Adrenal gland (tissue), 12 donors: ENCODE measurements around the gene TTLL1. TPM values are rescaled to one million over a fixed set of nuclear protein-coding genes. Genes with fewer than 3 reads are reported as not detected.

Experiments used
- DNase-seq, 7 donors: peaks; one replicate each; pipeline ENCODE4 v3.0.0-alpha.2; 2019 to 2020
- H3K27ac ChIP-seq, 5 donors: fragments of 200-600 bp; sonication (generic) in 4 of 5; 1 replicate in 3 of 5; 2 replicates in 2 of 5; pipeline versions ENCODE4 v1.5.1 to v1.8.0; 2016 to 2020; ENCODE audit warnings: mild to moderate bottlenecking in 1 of 5
- H3K27me3 ChIP-seq: fragments of 200-600 bp; 2 replicates; pipeline ENCODE4 v1.8.0; 2021
- H3K36me3 ChIP-seq, 2 donors: fragments of 200-600 bp; replicated peaks in 1 of 2; 1 replicate in 1 of 2; 2 replicates in 1 of 2; pipeline versions ENCODE4 v1.5.1 to v1.8.0; 2018 to 2022
- H3K4me1 ChIP-seq, 2 donors: fragments of 200-600 bp; replicated peaks in 1 of 2; 1 replicate in 1 of 2; 2 replicates in 1 of 2; pipeline versions ENCODE4 v1.5.1 to v1.8.0; 2018 to 2021
- H3K4me3 ChIP-seq, 4 donors: fragments of 200-600 bp; sonication (generic) in 3 of 4; one replicate each; pipeline ENCODE4 v1.5.1; 2016 to 2018
- H3K9me3 ChIP-seq, 3 donors: fragments of 200-600 bp; sonication (generic) in 1 of 3; replicated peaks in 1 of 3; 1 replicate in 2 of 3; 2 replicates in 1 of 3; pipeline versions ENCODE4 v1.5.1 to v1.8.0; 2016 to 2021
- CTCF ChIP-seq, 6 experiments: fragments of 450-650 bp in 4 of 6; fragments of 200-600 bp in 2 of 6; sonication (generic) in 1 of 6; IDR thresholded peaks; 1 replicate in 5 of 6; 2 replicates in 1 of 6; pipeline versions ENCODE4 v1.5.1 to v1.8.0; 2016 to 2021; ENCODE audit warnings: antibody characterized with exemption in 6 of 6, mild to moderate bottlenecking in 2 of 6, moderate library complexity in 1 of 6
- POLR2A ChIP-seq, 2 donors: fragments of 450-650 bp; IDR thresholded peaks; one replicate each; pipeline ENCODE4 v1.6.1; 2017; ENCODE audit warnings: antibody characterized with exemption in 2 of 2, mild to moderate bottlenecking in 2 of 2, moderate library complexity in 1 of 2
- WGBS, 4 donors: extraction: QIAGEN DNeasy Blood & Tissue Kit in 2 of 4; methylation state at CpG; one replicate each; pipeline versions ENCODE4 v1.1.5 to v1.1.7; 2013 to 2017; 5-methylcytosine and 5-hydroxymethylcytosine counted together
- intact Hi-C, 2 donors: fragments of 100-400 bp; cut with DNase I; formaldehyde crosslinking; loops; one replicate each; pipeline versions ENCODE4 v1.14.1 to v1.15.0; 2022 to 2023
- polyA plus RNA-seq, 3 donors: library from polyadenylated mRNA; stranded (reverse); fragments of 200-250 nt in 2 of 3; fragments of 350-450 nt in 1 of 3; fragmentation: Illumina TruSeq in 1 of 3; extraction: RNeasy Lipid Tissue Mini Kit (QIAGEN cat#74804) in 1 of 3; gene quantifications; one replicate each; pipeline ENCODE4 v1.2.3, GENCODE V29; 2013 to 2014
- total RNA-seq, 9 donors: library from RNA; depleted of rRNA in 4 of 9; stranded (reverse); fragments of >200 nt in 4 of 9; fragments of 120-200 nt in 1 of 9; fragmentation: NEBNext Ultra II Directional in 1 of 9; extraction: Animal tissue kit (Norgen Biotek cat#: 25700) in 1 of 9; gene quantifications; one replicate each; pipeline versions ENCODE4 v1.1.0 to v1.2.4, GENCODE V29; 2013 to 2023
- donor health status: healthy with polysubstance abuse.
- donor health status: Bipolar disorder and iron deficiency.
- donor health status: DM: yes; HTN: yes; CAD: no.
- donor health status: DM: no; HTN: no; CAD: no.
- donor health status: DM: no; HTN: no; CAD: no.
- donor health status: DM: yes; HTN: yes; CAD: no.

Gene TTLL1
- total and polyA plus RNA-seq, 12 donors: 5.0 to 14.1 (median 8.3) TPM

- intact Hi-C loops: no loop called here
- WGBS, 4 donors: 96 to 98% (median 97%) methylated on average over 7 of the region's 7 CpGs
Observed at GRCh38 chr22:43053176-43053575, 36.0 kb downstream of the TTLL1 start.

GRCh38 chr22:43050995-43051394, 38.2 kb downstream of the TTLL1 start:
- no peak overlapping the region for H3K4me3 ChIP-seq
- no peak for TF ChIP-seq POLR2A (IDR thresholded peaks at IDR 0.05)
- no peak for TF ChIP-seq CTCF (IDR thresholded peaks at IDR 0.05)
- no peaks in the 10 kb centered on the region for H3K27me3 ChIP-seq
- no peak overlapping the region for H3K27ac ChIP-seq
- intact Hi-C loops: no loop called here
- no peak for DNase-seq
- H3K9me3 ChIP-seq: no peaks in the 10 kb centered on the region
- H3K4me1 ChIP-seq: no peaks in the 10 kb centered on the region
- 82 to 90% (median 87%) methylated on average over 4 to 10 of the region's 10 CpGs for WGBS, 4 donors
- no peaks in the 10 kb centered on the region for H3K36me3 ChIP-seq

More at GRCh38 chr22:43053176-43053575, 36.0 kb downstream of the TTLL1 start:
- no peaks in the 10 kb centered on the region for H3K4me1 ChIP-seq
- TF ChIP-seq CTCF (IDR thresholded peaks at IDR 0.05): no peak
- TF ChIP-seq POLR2A (IDR thresholded peaks at IDR 0.05): no peak
- no peak for DNase-seq
- H3K9me3 ChIP-seq: no peaks in the 10 kb centered on the region
- H3K27ac ChIP-seq: no peak overlapping the region
- no peaks in the 10 kb centered on the region for H3K36me3 ChIP-seq
- no peak overlapping the region for H3K4me3 ChIP-seq
- H3K27me3 ChIP-seq: no peaks in the 10 kb centered on the region

GRCh38 chr22:43047605-43048004, 41.6 kb downstream of the TTLL1 start:
- no peaks in the 10 kb centered on the region for H3K36me3 ChIP-seq
- DNase-seq: no peak
- 76 to 93% (median 90%) methylated on average over 6 to 7 of the region's 7 CpGs for WGBS, 4 donors
- intact Hi-C loops: no loop called here
- TF ChIP-seq CTCF (IDR thresholded peaks at IDR 0.05) (no peak), POLR2A (IDR thresholded peaks at IDR 0.05) (no peak)
- no peaks in the 10 kb centered on the region for H3K27me3 ChIP-seq
- H3K4me1 ChIP-seq: no peaks in the 10 kb centered on the region
- H3K9me3 ChIP-seq: no peaks in the 10 kb centered on the region
- no peak overlapping the region for H3K27ac ChIP-seq
- H3K4me3 ChIP-seq: no peak overlapping the region

- intact Hi-C loops: loop anchor here in 1 of 2 donors (5.0 kb wide), 1 partner anchor 38 kb away; no protein-coding TSS in a partner anchor
- Histone ChIP-seq H3K36me3 (no peaks in the 10 kb centered on the region), H3K4me3 (no peak overlapping the region), H3K4me1 (no peaks in the 10 kb centered on the region), H3K27me3 (no peaks in the 10 kb centered on the region), H3K27ac (no peak overlapping the region), H3K9me3 (no peaks in the 10 kb centered on the region)
- TF ChIP-seq POLR2A (IDR thresholded peaks at IDR 0.05) (no peak), CTCF (IDR thresholded peaks at IDR 0.05) (no peak)
- no peak for DNase-seq
- 87 to 93% (median 88%) methylated on average over 10 of the region's 10 CpGs for WGBS, 4 donors
Observed at GRCh38 chr22:43044290-43044712, 44.9 kb downstream of the TTLL1 start.
